HFF-Myc (cell line): ENCODE measurements around the gene SHROOM1.
"Not testable (repeated sequence)": the region's sequence is repeated elsewhere in the genome, so short reads cannot be mapped to it uniquely, and the experiment has no call there.

Experiments
- DNase-seq: peaks from one replicate; pipeline ENCODE4 v3.0.0-alpha.2; 2011; ENCODE audit warnings: low read depth; ENCODE audit errors: extremely low read depth
- H3K4me3 ChIP-seq: replicated peaks from 2 replicates; pipeline ENCODE4 v1.5.1; 2011; ENCODE audit warnings: low read depth, mild to moderate bottlenecking, control low read depth, low read length
- TF ChIP-seq, protein P1 (sequence below): IDR thresholded peaks from 2 replicates; pipeline ENCODE4 v1.5.1; 2012; ENCODE audit warnings: mild to moderate bottlenecking, low read depth, low read length, control low read depth; ENCODE audit errors: missing control alignments

Gene SHROOM1

GRCh38 chr5:132865668-132866341 lies 35.4 kb upstream of the SHROOM1 start:
- DNase-seq: no peak
- TF ChIP-seq, protein P1, sequence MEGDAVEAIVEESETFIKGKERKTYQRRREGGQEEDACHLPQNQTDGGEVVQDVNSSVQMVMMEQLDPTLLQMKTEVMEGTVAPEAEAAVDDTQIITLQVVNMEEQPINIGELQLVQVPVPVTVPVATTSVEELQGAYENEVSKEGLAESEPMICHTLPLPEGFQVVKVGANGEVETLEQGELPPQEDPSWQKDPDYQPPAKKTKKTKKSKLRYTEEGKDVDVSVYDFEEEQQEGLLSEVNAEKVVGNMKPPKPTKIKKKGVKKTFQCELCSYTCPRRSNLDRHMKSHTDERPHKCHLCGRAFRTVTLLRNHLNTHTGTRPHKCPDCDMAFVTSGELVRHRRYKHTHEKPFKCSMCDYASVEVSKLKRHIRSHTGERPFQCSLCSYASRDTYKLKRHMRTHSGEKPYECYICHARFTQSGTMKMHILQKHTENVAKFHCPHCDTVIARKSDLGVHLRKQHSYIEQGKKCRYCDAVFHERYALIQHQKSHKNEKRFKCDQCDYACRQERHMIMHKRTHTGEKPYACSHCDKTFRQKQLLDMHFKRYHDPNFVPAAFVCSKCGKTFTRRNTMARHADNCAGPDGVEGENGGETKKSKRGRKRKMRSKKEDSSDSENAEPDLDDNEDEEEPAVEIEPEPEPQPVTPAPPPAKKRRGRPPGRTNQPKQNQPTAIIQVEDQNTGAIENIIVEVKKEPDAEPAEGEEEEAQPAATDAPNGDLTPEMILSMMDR: no peak
- H3K4me3 ChIP-seq: peak overlapping the region; percentile 80

DNA sequence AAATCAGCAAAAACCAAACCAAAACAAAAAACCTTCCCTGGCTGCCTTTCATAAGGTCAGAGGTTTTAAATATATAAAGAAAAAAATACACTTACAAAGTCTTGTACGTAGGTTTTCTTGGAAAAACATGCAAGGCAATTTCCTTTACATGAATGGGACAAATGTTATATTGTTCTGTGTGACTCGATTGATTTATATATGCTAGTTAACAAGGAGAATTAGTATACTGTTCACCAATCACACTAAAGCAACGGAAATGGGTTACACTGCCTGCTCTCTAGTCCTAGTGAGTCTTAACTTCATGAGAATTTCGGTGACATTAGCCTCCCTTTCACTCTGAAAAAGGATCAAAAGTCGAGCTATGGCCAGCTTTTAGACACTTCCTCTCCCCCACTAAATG lies 30.3 kb upstream of the SHROOM1 start:
- no peak for DNase-seq
- no peak overlapping the region for H3K4me3 ChIP-seq
- TF ChIP-seq, protein P1: no peak

- TF ChIP-seq, protein P1: no peak
- no peak for DNase-seq
- no peak overlapping the region for H3K4me3 ChIP-seq
These were observed 29.5 kb upstream of the SHROOM1 start for GRCh38 chr5:132859889-132860437.

DNA sequence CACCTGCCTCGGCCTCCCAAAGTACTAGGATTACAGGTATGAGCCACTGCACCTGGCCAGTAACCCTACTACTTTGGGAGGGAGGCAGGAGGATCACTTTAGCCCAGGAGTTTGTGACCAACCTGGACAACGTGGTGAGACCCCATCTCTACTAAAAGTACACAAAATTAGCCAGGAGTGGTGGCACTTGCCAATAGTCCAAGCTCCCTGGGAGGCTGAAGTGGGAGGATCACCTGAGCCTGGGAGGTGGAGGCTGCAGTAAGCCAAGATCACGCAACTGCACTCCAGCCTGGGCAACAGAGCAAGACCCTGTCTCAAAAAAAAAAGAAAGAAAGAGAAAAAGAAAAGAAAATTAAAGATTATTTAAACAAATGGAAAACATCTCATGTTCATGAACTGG lies 25.6 kb upstream of the SHROOM1 start:
- no peak for DNase-seq
- TF ChIP-seq, protein P1: no peak

DNA sequence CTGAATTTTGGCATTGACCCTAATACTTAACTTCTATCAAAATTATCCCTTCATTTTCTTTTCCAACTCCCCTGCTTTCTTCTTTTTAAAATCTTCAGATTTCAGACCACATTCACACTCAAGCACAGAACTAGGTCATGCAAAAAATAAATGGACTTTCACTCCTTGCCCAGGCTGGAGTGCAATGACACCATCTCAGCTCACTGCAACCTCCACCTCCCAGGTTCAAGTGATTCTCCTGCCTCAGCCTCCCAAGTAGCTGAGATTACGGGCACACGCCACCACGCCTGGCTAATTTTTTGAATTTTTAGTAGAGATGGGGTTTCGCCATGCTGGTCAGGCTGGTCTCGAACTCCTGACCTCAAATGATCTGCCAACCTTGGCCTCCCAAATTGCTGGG lies 24.5 kb upstream of the SHROOM1 start:
- DNase-seq, H3K4me3 ChIP-seq: not testable (repeated sequence)

More for the DNA sequence above, 25.6 kb upstream of the SHROOM1 start:
- no peak overlapping the region for H3K4me3 ChIP-seq

DNA sequence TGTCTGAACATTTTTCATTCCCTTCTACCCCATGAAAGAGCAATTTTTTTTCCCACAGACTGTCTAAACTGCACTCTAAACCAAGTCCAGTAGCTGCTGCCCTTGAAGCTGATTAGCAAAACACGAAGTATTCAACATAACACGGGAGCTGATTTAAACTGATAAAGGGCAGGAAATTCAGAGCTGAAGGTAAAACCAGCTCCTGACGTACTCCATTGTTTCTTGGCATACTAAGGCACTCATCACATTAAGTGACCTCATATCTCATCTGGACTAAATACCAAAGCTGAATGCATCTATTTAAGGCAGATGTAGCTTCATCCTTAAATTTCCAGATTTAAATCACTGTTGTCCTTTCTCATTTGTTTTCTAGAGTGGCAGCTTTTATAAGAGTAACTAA lies 23.9 kb upstream of the SHROOM1 start:
- TF ChIP-seq, protein P1: no peak
- DNase-seq: no peak
- H3K4me3 ChIP-seq: no peak overlapping the region

GRCh38 chr5:132853790-132854189 lies 23.3 kb upstream of the SHROOM1 start:
- TF ChIP-seq, protein P1: no peak
- DNase-seq: no peak

More at GRCh38 chr5:132853790-132854189, 23.3 kb upstream of the SHROOM1 start:
- no peak overlapping the region for H3K4me3 ChIP-seq
